Endothelial cell of umbilical vein (primary cell): Measurements from ENCODE around the gene GJA1. TPM values are rescaled to one million over a fixed set of nuclear protein-coding genes. Genes with fewer than 3 reads are reported as not detected.

ENCODE experiments used
- BruUV-seq: library from RNA; stranded (reverse); fragments of 400-500 nt; replicated peaks from 2 replicates; lab custom pipeline; 2021; lab: Mats Ljungman, UMichigan
- CTCF ChIA-PET: fragments of 300-600, 350-600 bp; sonication (Branson Sonifier 250); formaldehyde crosslinking; loops from one replicate; lab custom pipeline; 2021; ENCODE audit warnings: antibody characterized with exemption, inconsistent platforms; lab: Charles Lee
- POLR2A ChIA-PET: fragments of 300-600, 350-600 bp; sonication (Branson Sonifier 250); formaldehyde crosslinking; loops from one replicate; lab custom pipeline; 2021; ENCODE audit warnings: antibody characterized with exemption, inconsistent platforms; lab: Charles Lee
- DNase-seq: peaks from one replicate; pipeline ENCODE4 v3.0.0-alpha.2; 2011; ENCODE audit warnings: low read depth, low spot score
- FAIRE-seq: peaks from 2 replicates; lab custom pipeline; 2011; peaks lifted over from hg19 to GRCh38; lab: Jason Lieb, UNC
- H2AFZ ChIP-seq: 2 replicates; pipeline ENCODE4 v1.6.0; 2012; ENCODE audit warnings: low read depth, low read length, control low read depth, inconsistent platforms
- H3K27ac ChIP-seq: 2 replicates; pipeline ENCODE4 v1.5.1; 2011; ENCODE audit warnings: low read depth, mild to moderate bottlenecking, control low read depth, low read length, moderate library complexity; ENCODE audit not compliant: insufficient read depth
- H3K27me3 ChIP-seq, 2 experiments: 2 replicates each; pipeline versions ENCODE4 v1.6.0 to v1.6.1; 2011; ENCODE audit warnings: low read length in 2 of 2, mixed read lengths in 1 of 2; ENCODE audit not compliant: control insufficient read depth in 2 of 2, insufficient read depth in 2 of 2
- H3K36me3 ChIP-seq, 2 experiments: 2 replicates in 1 of 2; 3 replicates in 1 of 2; pipeline ENCODE4 v1.5.1; 2011; ENCODE audit warnings: low read length in 2 of 2, mild to moderate bottlenecking in 1 of 2, moderate library complexity in 1 of 2; ENCODE audit not compliant: control insufficient read depth in 2 of 2, insufficient read depth in 2 of 2; ENCODE audit errors: extremely low read depth in 1 of 2
- H3K4me1 ChIP-seq: 3 replicates; pipeline ENCODE4 v1.5.1; 2011; ENCODE audit warnings: mild to moderate bottlenecking, low read length; ENCODE audit not compliant: control insufficient read depth, insufficient read depth; ENCODE audit errors: extremely low read depth
- H3K4me2 ChIP-seq: 2 replicates; pipeline ENCODE4 v1.6.1; 2011; ENCODE audit warnings: low read length, control low read depth, mixed read lengths; ENCODE audit not compliant: insufficient read depth
- H3K4me3 ChIP-seq, 3 experiments: fragments of 200-600 bp in 1 of 3; sonication (generic), shearing (Covaris generic) in 1 of 3; replicated peaks in 1 of 3; 2 replicates each; pipeline ENCODE4 v1.5.1; 2011 to 2016; ENCODE audit warnings: control low read depth in 3 of 3, low read length in 3 of 3, mild to moderate bottlenecking in 2 of 3, inconsistent platforms in 1 of 3, low read depth in 1 of 3, moderate library complexity in 1 of 3; ENCODE audit not compliant: insufficient read depth in 1 of 3
- H3K79me2 ChIP-seq: 2 replicates; pipeline ENCODE4 v1.6.0; 2012; ENCODE audit warnings: low read length, inconsistent platforms; ENCODE audit not compliant: control insufficient read depth, insufficient read depth
- H3K9ac ChIP-seq: replicated peaks from 2 replicates; pipeline ENCODE3; 2011; ENCODE audit warnings: low read length, control low read depth; ENCODE audit not compliant: insufficient read depth; ENCODE audit errors: extremely low read depth
- H3K9me1 ChIP-seq: replicated peaks from 3 replicates; pipeline ENCODE4 v1.6.0; 2011; ENCODE audit warnings: mild to moderate bottlenecking, low read length; ENCODE audit not compliant: control insufficient read depth, insufficient read depth; ENCODE audit errors: extremely low read depth
- H3K9me3 ChIP-seq: replicated peaks from 2 replicates; pipeline ENCODE4 v1.5.1; 2012; ENCODE audit warnings: low read length, inconsistent platforms; ENCODE audit not compliant: control insufficient read depth, insufficient read depth
- H4K20me1 ChIP-seq: replicated peaks from 2 replicates; pipeline ENCODE3; 2011; ENCODE audit warnings: mild to moderate bottlenecking, low read length; ENCODE audit not compliant: control insufficient read depth, insufficient read depth; ENCODE audit errors: extremely low read depth
- FOS ChIP-seq: IDR thresholded peaks from 2 replicates; pipeline ENCODE4 v1.6.1; 2011; ENCODE audit warnings: mild to moderate bottlenecking, low read length, moderate library complexity, borderline replicate concordance; ENCODE audit not compliant: insufficient read depth
- GATA2 ChIP-seq: IDR thresholded peaks from 2 replicates; pipeline ENCODE4 v1.7.0; 2011; ENCODE audit warnings: low read depth, mild to moderate bottlenecking, moderate library complexity, mixed read lengths, low read length; ENCODE audit not compliant: insufficient read length, insufficient read depth
- JUN ChIP-seq: IDR thresholded peaks from 2 replicates; pipeline ENCODE4 v1.6.1; 2011; ENCODE audit warnings: borderline replicate concordance, low read depth; ENCODE audit not compliant: insufficient read length, insufficient read depth
- MAX ChIP-seq: IDR thresholded peaks from 2 replicates; pipeline ENCODE4 v1.6.1; 2011; ENCODE audit not compliant: insufficient read depth, insufficient read length
- MYC ChIP-seq: IDR thresholded peaks from one replicate; pipeline ENCODE4 v1.6.1; 2011; ENCODE audit warnings: mild to moderate bottlenecking, low read depth, low read length
- POLR2A ChIP-seq: IDR thresholded peaks from 2 replicates; pipeline ENCODE4 v1.6.1; 2012; ENCODE audit warnings: low read depth, mild to moderate bottlenecking, control low read depth, low read length
- POLR2AphosphoS5 ChIP-seq: IDR thresholded peaks from 2 replicates; pipeline ENCODE4 v1.6.1; 2012; ENCODE audit warnings: low read depth, mild to moderate bottlenecking, control low read depth, low read length, moderate library complexity; ENCODE audit not compliant: insufficient read depth
- dilution Hi-C: fragments of 300-500 bp; cut with MboI; formaldehyde crosslinking; loops from one replicate; pipeline ENCODE4 v1.15.0; 2019; ENCODE audit warnings: low sequenced_read_pairs; ENCODE audit not compliant: extremely low pct_ligation_motif_present
- intact Hi-C: fragments of 100-400 bp; cut with micrococcal nuclease; formaldehyde crosslinking; loops from one replicate; pipeline ENCODE4 v1.10.0; 2022
- polyA plus RNA-seq, 4 experiments: library from polyadenylated mRNA; depleted of rRNA in 3 of 4; stranded (reverse) in 3 of 4; unstranded in 1 of 4; fragments of >200 nt; gene quantifications; 2 replicates each; pipeline versions ENCODE4 v1.2.1 to v1.2.3, GENCODE V29; 2011 to 2012; ENCODE audit warnings: missing spikeins in 1 of 4
- total RNA-seq: library from RNA; stranded (reverse); gene quantifications from 2 replicates; pipeline ENCODE4 v1.2.3, GENCODE V29; 2021

GJA1 gene
- total and polyA plus RNA-seq, 2 donors (not counting 3 experiments of a cell fraction or from before 2014, with no cell fraction given) = 185 to 235 TPM

GRCh38 chr6:121439926-121440325 is 4.5 kb downstream of the GJA1 start:
- H3K36me3 ChIP-seq = no peaks in the 10 kb centered on the region
- no peaks in the 10 kb centered on the region for H3K9me1 ChIP-seq
- DNase-seq (peak; percentile 51), FAIRE-seq (no peak)
- dilution Hi-C loops (loop anchor here (10.0 kb wide), 1 partner anchor 225 kb away; no protein-coding TSS in a partner anchor), intact Hi-C loops (loop anchor here (5.0 to 10.0 kb wide), 5 partner anchors 285 to 1095 kb away; partner anchors contain the start of genes HSF2 and SERINC1)
- TF ChIP-seq GATA2 (no peak), FOS (no peak), MYC (no peak), JUN (no peak), POLR2A (peak; percentile 33)
- peaks cover 97% of the 10 kb centered on the region for H3K79me2 ChIP-seq
- peak overlapping the region in 2 of 3 experiments; percentile 5 to 100 for H3K4me3 ChIP-seq
- peaks cover 46% of the 10 kb centered on the region for H3K4me1 ChIP-seq
- H3K4me2 ChIP-seq = peak overlapping the region; percentile 99
- ChIA-PET POLR2A (interaction anchor here (1.7 kb wide), 1 partner anchor 76 kb away, joined by 4 read pairs; no protein-coding TSS in a partner anchor), CTCF (interaction anchor here (1.1 to 6.3 kb wide), 2 partner anchors 82 to 480 kb away, joined by 3 to 41 read pairs; no protein-coding TSS in a partner anchor)
- peak overlapping the region; percentile 99 for H3K27ac ChIP-seq
- no peaks in the 10 kb centered on the region for H3K9me3 ChIP-seq
- no peaks in the 10 kb centered on the region for H3K27me3 ChIP-seq
- no TSS peak for BruUV-seq
- peak overlapping the region; percentile 99 for H3K9ac ChIP-seq
- peaks cover 6% of the 10 kb centered on the region for H4K20me1 ChIP-seq
- no peak overlapping the region for H2AFZ ChIP-seq

- Histone ChIP-seq H3K36me3 (peaks cover 2 to 3% of the 10 kb centered on the region in 2 experiments), H2AFZ (no peak overlapping the region), H4K20me1 (peaks cover 6% of the 10 kb centered on the region), H3K4me1 (peaks cover 43% of the 10 kb centered on the region), H3K27ac (peak overlapping the region; percentile 19), H3K9me3 (no peaks in the 10 kb centered on the region), H3K4me3 (peak overlapping the region in 1 of 3 experiments; percentile 3), H3K27me3 (no peaks in the 10 kb centered on the region), H3K9me1 (no peaks in the 10 kb centered on the region), H3K79me2 (peaks cover 100% of the 10 kb centered on the region), H3K9ac (no peak overlapping the region), H3K4me2 (peak overlapping the region; percentile 70)
- no TSS peak for BruUV-seq
- intact Hi-C loops (no loop called here), dilution Hi-C loops (no loop called here)
- TF ChIP-seq JUN (no peak), MAX (no peak), POLR2AphosphoS5 (peak; percentile 22), FOS (no peak), POLR2A (peak; percentile 27), GATA2 (peak; percentile 46)
- ChIA-PET CTCF (interaction anchor here (0.7 to 4.0 kb wide), 2 partner anchors 173 to 408 kb away, joined by 3 to 29 read pairs; no protein-coding TSS in a partner anchor), POLR2A (interaction anchor here (1.8 kb wide), 1 partner anchor 81 kb away, joined by 6 read pairs; no protein-coding TSS in a partner anchor)
- DNase-seq (peak; percentile 42), FAIRE-seq (no peak)
Observed at GRCh38 chr6:121441477-121441876, 6.0 kb downstream of the GJA1 start.
